ENCODE data around the gene IMMP2L.

IMMP2L gene

GRCh38 chr7:110987127-110987693, 575.1 kb downstream of the IMMP2L start:
- Mint-ChIP-seq H3K36me3 (ENCODE audit: low read depth) (no peaks in the 10 kb centered on the region), H3K4me3 (no peak overlapping the region), H3K27ac (no peak overlapping the region), H3K4me1 (ENCODE audit: low read depth) (peaks cover 14% of the 10 kb centered on the region), H3K9me3 (no peaks in the 10 kb centered on the region), H3K27me3 (no peaks in the 10 kb centered on the region)
- DNase-seq, result no peak

- peaks cover 18% of the 10 kb centered on the region for H3K4me1 Mint-ChIP-seq (ENCODE audit: low read depth)
- no peaks in the 10 kb centered on the region for H3K9me3 Mint-ChIP-seq
- no peak overlapping the region for H3K4me3 Mint-ChIP-seq
- DNase-seq, result no peak
- no peaks in the 10 kb centered on the region for H3K36me3 Mint-ChIP-seq (ENCODE audit: low read depth)
- H3K27me3 Mint-ChIP-seq, result no peaks in the 10 kb centered on the region
- H3K27ac Mint-ChIP-seq, result no peak overlapping the region
Measured at GRCh38 chr7:110983822-110984456, 578.4 kb downstream of the IMMP2L start.

GRCh38 chr7:110977127-110977737, 585.1 kb downstream of the IMMP2L start:
- Mint-ChIP-seq H3K9me3 (no peaks in the 10 kb centered on the region), H3K27me3 (no peaks in the 10 kb centered on the region), H3K27ac (peak overlapping the region; percentile 90), H3K4me1 (ENCODE audit: low read depth) (peaks cover 42% of the 10 kb centered on the region), H3K4me3 (peak overlapping the region; percentile 67), H3K36me3 (ENCODE audit: low read depth) (no peaks in the 10 kb centered on the region)
- no peak for DNase-seq

GRCh38 chr7:110975486-110975885, 586.8 kb downstream of the IMMP2L start:
- DNase-seq, result no peak
- Mint-ChIP-seq H3K36me3 (ENCODE audit: low read depth) (no peaks in the 10 kb centered on the region), H3K4me3 (no peak overlapping the region), H3K4me1 (ENCODE audit: low read depth) (peaks cover 38% of the 10 kb centered on the region), H3K9me3 (no peaks in the 10 kb centered on the region), H3K27me3 (no peaks in the 10 kb centered on the region), H3K27ac (no peak overlapping the region)

- DNase-seq, result no peak
- Mint-ChIP-seq H3K4me1 (ENCODE audit: low read depth) (peaks cover 39% of the 10 kb centered on the region), H3K9me3 (no peaks in the 10 kb centered on the region), H3K36me3 (ENCODE audit: low read depth) (no peaks in the 10 kb centered on the region), H3K27me3 (no peaks in the 10 kb centered on the region), H3K27ac (no peak overlapping the region), H3K4me3 (no peak overlapping the region)
Measured at GRCh38 chr7:110974441-110974840, 587.9 kb downstream of the IMMP2L start.

- Mint-ChIP-seq H3K9me3 (no peaks in the 10 kb centered on the region), H3K4me1 (ENCODE audit: low read depth) (peaks cover 36% of the 10 kb centered on the region), H3K36me3 (ENCODE audit: low read depth) (no peaks in the 10 kb centered on the region), H3K27me3 (no peaks in the 10 kb centered on the region), H3K27ac (no peak overlapping the region), H3K4me3 (no peak overlapping the region)
- DNase-seq, result no peak
Measured at GRCh38 chr7:110973196-110973990, 588.9 kb downstream of the IMMP2L start.

GRCh38 chr7:110964775-110965174, 597.5 kb downstream of the IMMP2L start:
- H3K9me3 Mint-ChIP-seq, result no peaks in the 10 kb centered on the region
- H3K27ac Mint-ChIP-seq, result no peak overlapping the region
- peaks cover 4% of the 10 kb centered on the region for H3K4me1 Mint-ChIP-seq (ENCODE audit: low read depth)
- no peaks in the 10 kb centered on the region for H3K27me3 Mint-ChIP-seq
- H3K4me3 Mint-ChIP-seq, result no peak overlapping the region
- H3K36me3 Mint-ChIP-seq (ENCODE audit: low read depth), result no peaks in the 10 kb centered on the region
- DNase-seq, result no peak

- Mint-ChIP-seq H3K4me3 (no peak overlapping the region), H3K27ac (no peak overlapping the region), H3K36me3 (ENCODE audit: low read depth) (no peaks in the 10 kb centered on the region)
Measured at GRCh38 chr7:110962826-110963225, 599.5 kb downstream of the IMMP2L start.

GRCh38 chr7:110962374-110962773, 599.9 kb downstream of the IMMP2L start:
- H3K4me1 Mint-ChIP-seq (ENCODE audit: low read depth), result peaks cover 3% of the 10 kb centered on the region
- no peaks in the 10 kb centered on the region for H3K36me3 Mint-ChIP-seq (ENCODE audit: low read depth)
- H3K4me3 Mint-ChIP-seq, result no peak overlapping the region
- DNase-seq, result no peak
- H3K27me3 Mint-ChIP-seq, result no peaks in the 10 kb centered on the region
- no peak overlapping the region for H3K27ac Mint-ChIP-seq
- H3K9me3 Mint-ChIP-seq, result peaks cover 8% of the 10 kb centered on the region

More at GRCh38 chr7:110962826-110963225, 599.5 kb downstream of the IMMP2L start:
- Mint-ChIP-seq H3K4me1 (ENCODE audit: low read depth) (peaks cover 3% of the 10 kb centered on the region), H3K9me3 (peaks cover 5% of the 10 kb centered on the region), H3K27me3 (no peaks in the 10 kb centered on the region)
- DNase-seq, result no peak

- DNase-seq, result no peak
- Mint-ChIP-seq H3K9me3 (peaks cover 8% of the 10 kb centered on the region), H3K4me1 (ENCODE audit: low read depth) (peaks cover 3% of the 10 kb centered on the region), H3K4me3 (no peak overlapping the region), H3K36me3 (ENCODE audit: low read depth) (no peaks in the 10 kb centered on the region), H3K27ac (no peak overlapping the region), H3K27me3 (no peaks in the 10 kb centered on the region)
Measured at GRCh38 chr7:110960811-110961210, 601.5 kb downstream of the IMMP2L start.

GRCh38 chr7:110948280-110948679, 614.0 kb downstream of the IMMP2L start:
- no peak overlapping the region for H3K27ac Mint-ChIP-seq
- no peaks in the 10 kb centered on the region for H3K36me3 Mint-ChIP-seq (ENCODE audit: low read depth)
- H3K9me3 Mint-ChIP-seq, result no peaks in the 10 kb centered on the region
- H3K4me3 Mint-ChIP-seq, result no peak overlapping the region
- no peaks in the 10 kb centered on the region for H3K27me3 Mint-ChIP-seq
- H3K4me1 Mint-ChIP-seq (ENCODE audit: low read depth), result peaks cover 10% of the 10 kb centered on the region
- DNase-seq, result no peak

- H3K4me1 Mint-ChIP-seq (ENCODE audit: low read depth), result peaks cover 10% of the 10 kb centered on the region
- no peaks in the 10 kb centered on the region for H3K27me3 Mint-ChIP-seq
- no peak overlapping the region for H3K4me3 Mint-ChIP-seq
- no peaks in the 10 kb centered on the region for H3K9me3 Mint-ChIP-seq
- no peak overlapping the region for H3K27ac Mint-ChIP-seq
- no peak for DNase-seq
- no peaks in the 10 kb centered on the region for H3K36me3 Mint-ChIP-seq (ENCODE audit: low read depth)
Measured at GRCh38 chr7:110947408-110947807, 614.9 kb downstream of the IMMP2L start.

- H3K27ac Mint-ChIP-seq, result no peak overlapping the region
- H3K9me3 Mint-ChIP-seq, result no peaks in the 10 kb centered on the region
- H3K4me1 Mint-ChIP-seq (ENCODE audit: low read depth), result peaks cover 18% of the 10 kb centered on the region
- H3K27me3 Mint-ChIP-seq, result no peaks in the 10 kb centered on the region
- H3K4me3 Mint-ChIP-seq, result no peak overlapping the region
- no peak for DNase-seq
- no peaks in the 10 kb centered on the region for H3K36me3 Mint-ChIP-seq (ENCODE audit: low read depth)
Measured at GRCh38 chr7:110944966-110945644, 617.2 kb downstream of the IMMP2L start.

GRCh38 chr7:110944448-110944847, 617.8 kb downstream of the IMMP2L start:
- Mint-ChIP-seq H3K4me1 (ENCODE audit: low read depth) (peaks cover 18% of the 10 kb centered on the region), H3K4me3 (no peak overlapping the region), H3K27me3 (no peaks in the 10 kb centered on the region), H3K36me3 (ENCODE audit: low read depth) (no peaks in the 10 kb centered on the region), H3K27ac (no peak overlapping the region), H3K9me3 (no peaks in the 10 kb centered on the region)
- DNase-seq, result no peak

Measured in activated T-cell treated with anti-CD3 and anti-CD28 coated beads, Interleukin-2, amount 50 U/mL, for 24 hours (primary cell).